ENCODE measurements around the gene SP2. TPM values are rescaled to one million over a fixed set of nuclear protein-coding genes. Genes with fewer than 3 reads are reported as not detected.

The SP2 gene
- total and polyA plus RNA-seq, 3 experiments from 2014 or later, result 13.4 to 22.1 (median 21.5) TPM

GRCh38 chr17:47967607-47968252 is 71.7 kb downstream of the SP2 start:
- peaks cover 0 to 1% of the 10 kb centered on the region in 2 donors for H3K27me3 Mint-ChIP-seq
- H3K4me3 ChIP-seq (ENCODE audit: low read length), result no peak overlapping the region
- ChIA-PET POLR2A (no interaction called here), CTCF (interaction anchor here (1.3 to 8.6 kb wide), 2 partner anchors 11 to 16 kb away, joined by 4 to 191 read pairs; partner anchors contain the start of gene PRR15L)
- peaks cover 20 to 31% (median 30%) of the 10 kb centered on the region in 3 donors for H3K4me1 Mint-ChIP-seq
- DNase-seq, result no peak
- H3K9me3 Mint-ChIP-seq, result no peaks in the 10 kb centered on the region
- peak overlapping the region in 1 of 8 donors; percentile 26 for H3K27ac Mint-ChIP-seq
- no peak overlapping the region for H3K4me3 Mint-ChIP-seq
- H3K27ac ChIP-seq (ENCODE audit: low read depth, low read length), result no peak overlapping the region
- peaks cover 0 to 7% (median 2%) of the 10 kb centered on the region in 3 donors for H3K36me3 Mint-ChIP-seq
- H3K36me3 ChIP-seq (ENCODE audit: insufficient read depth, low read length), result no peaks in the 10 kb centered on the region
- H3K27me3 ChIP-seq (ENCODE audit: insufficient read depth, low read length, poor library complexity, severe bottlenecking), result no peaks in the 10 kb centered on the region
- no peaks in the 10 kb centered on the region for H3K9me3 ChIP-seq (ENCODE audit: low read length)
- peaks cover 14% of the 10 kb centered on the region for H3K4me1 ChIP-seq (ENCODE audit: insufficient read depth, low read length)

DNA sequence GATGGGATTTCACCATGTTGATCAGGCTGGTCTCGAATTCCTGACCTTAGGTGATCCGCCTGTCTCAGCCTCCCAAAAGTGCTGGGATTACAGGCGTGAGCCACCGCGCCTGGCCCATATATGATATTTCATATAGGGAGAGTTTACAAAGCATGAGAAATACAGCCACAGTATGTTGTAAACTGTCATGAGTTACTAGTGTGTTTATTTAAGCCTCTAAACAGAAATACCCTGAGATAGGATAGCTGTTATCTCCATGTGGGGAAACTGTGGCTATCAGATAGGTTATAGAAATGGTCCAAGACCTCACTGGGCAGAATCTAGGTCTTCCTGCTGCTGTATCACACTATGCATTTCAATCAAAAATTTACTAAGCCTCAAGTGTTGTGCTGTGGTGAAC is 72.8 kb downstream of the SP2 start:
- Histone ChIP-seq H3K4me3 (ENCODE audit: low read length) (no peak overlapping the region), H3K27ac (ENCODE audit: low read depth, low read length) (no peak overlapping the region), H3K9me3 (ENCODE audit: low read length) (no peaks in the 10 kb centered on the region), H3K4me1 (ENCODE audit: insufficient read depth, low read length) (peaks cover 14% of the 10 kb centered on the region), H3K36me3 (ENCODE audit: insufficient read depth, low read length) (peaks cover 1% of the 10 kb centered on the region), H3K27me3 (ENCODE audit: insufficient read depth, low read length, poor library complexity, severe bottlenecking) (no peaks in the 10 kb centered on the region)
- H3K4me1 Mint-ChIP-seq, result peaks cover 24 to 37% (median 33%) of the 10 kb centered on the region in 3 donors
- H3K9me3 Mint-ChIP-seq, result no peaks in the 10 kb centered on the region
- H3K27ac Mint-ChIP-seq, result no peak overlapping the region
- peaks cover 0 to 1% of the 10 kb centered on the region in 2 donors for H3K27me3 Mint-ChIP-seq
- DNase-seq, result no peak
- H3K36me3 Mint-ChIP-seq, result peaks cover 0 to 15% (median 0%) of the 10 kb centered on the region in 3 donors
- no peak overlapping the region for H3K4me3 Mint-ChIP-seq
- ChIA-PET CTCF (interaction anchor here (0.7 to 8.6 kb wide), 6 partner anchors 11 to 129 kb away, joined by 3 to 191 read pairs (median 11); partner anchors contain the start of genes PNPO and PRR15L), POLR2A (interaction anchor here (1.0 kb wide), 1 partner anchor 22 kb away, joined by 3 read pairs; no protein-coding TSS in a partner anchor)

DNA sequence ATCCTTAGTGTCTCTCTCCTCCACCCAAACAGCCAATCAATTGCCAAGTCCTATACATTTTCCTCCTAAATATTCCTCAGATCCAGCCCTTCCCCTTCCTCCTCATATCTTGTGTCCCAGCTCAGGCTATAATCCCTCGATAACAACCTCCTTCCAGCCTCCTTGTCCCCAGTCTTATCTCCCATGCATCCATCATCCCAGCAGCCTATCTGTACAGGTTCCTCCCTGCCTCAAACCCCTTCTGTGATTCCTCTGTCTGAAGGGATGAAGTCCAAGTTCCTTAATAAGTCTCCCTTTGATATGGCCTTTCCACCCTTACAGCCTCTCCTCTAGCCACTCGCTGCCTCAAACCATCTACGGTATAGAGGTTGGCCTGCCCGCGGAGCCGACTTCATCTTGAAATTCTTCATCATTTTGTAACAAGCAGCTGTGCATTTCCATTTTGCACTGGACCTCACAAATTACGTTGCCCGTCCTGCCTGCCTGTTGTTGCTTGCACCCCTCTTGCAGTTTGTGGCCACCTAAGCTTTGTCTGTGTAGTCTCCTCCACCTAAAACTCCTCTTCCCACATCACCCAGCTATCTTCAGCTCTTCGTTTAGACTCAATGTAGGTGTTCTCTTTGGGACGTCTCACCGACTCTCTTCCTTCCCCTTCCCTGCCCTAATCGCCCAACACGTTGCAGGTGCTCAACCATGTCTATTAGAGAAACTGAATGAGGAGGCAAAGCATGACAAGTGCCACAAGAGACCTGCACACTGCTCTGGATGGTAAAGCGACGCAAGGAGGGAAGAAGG is 74.1 kb downstream of the SP2 start:
- Mint-ChIP-seq H3K27me3 (peaks cover 0 to 1% of the 10 kb centered on the region in 2 donors), H3K36me3 (peaks cover 0 to 27% (median 3%) of the 10 kb centered on the region in 3 donors), H3K27ac (peak overlapping the region; percentile 81 to 95 (median 90)), H3K4me3 (peak overlapping the region; percentile 98 to 100 (median 99)), H3K4me1 (peaks cover 24 to 37% (median 33%) of the 10 kb centered on the region in 3 donors), H3K9me3 (no peaks in the 10 kb centered on the region)
- Histone ChIP-seq H3K27ac (ENCODE audit: low read depth, low read length) (no peak overlapping the region), H3K36me3 (ENCODE audit: insufficient read depth, low read length) (peaks cover 5% of the 10 kb centered on the region), H3K4me3 (ENCODE audit: low read length) (peak overlapping the region; percentile 74), H3K9me3 (ENCODE audit: low read length) (no peaks in the 10 kb centered on the region), H3K27me3 (ENCODE audit: insufficient read depth, low read length, poor library complexity, severe bottlenecking) (no peaks in the 10 kb centered on the region), H3K4me1 (ENCODE audit: insufficient read depth, low read length) (peaks cover 14% of the 10 kb centered on the region)
- no peak for DNase-seq
- ChIA-PET CTCF (interaction anchor here (0.8 to 8.6 kb wide), 26 partner anchors 9 to 392 kb away, joined by 3 to 191 read pairs (median 4); partner anchors contain the start of genes CBX1, NFE2L1, PNPO and PRR15L), POLR2A (interaction anchor here (0.5 to 2.5 kb wide), 10 partner anchors 11 to 207 kb away, joined by 3 to 18 read pairs (median 4); partner anchors contain the start of genes LRRC46, MRPL10, PNPO and SP2)

DNA sequence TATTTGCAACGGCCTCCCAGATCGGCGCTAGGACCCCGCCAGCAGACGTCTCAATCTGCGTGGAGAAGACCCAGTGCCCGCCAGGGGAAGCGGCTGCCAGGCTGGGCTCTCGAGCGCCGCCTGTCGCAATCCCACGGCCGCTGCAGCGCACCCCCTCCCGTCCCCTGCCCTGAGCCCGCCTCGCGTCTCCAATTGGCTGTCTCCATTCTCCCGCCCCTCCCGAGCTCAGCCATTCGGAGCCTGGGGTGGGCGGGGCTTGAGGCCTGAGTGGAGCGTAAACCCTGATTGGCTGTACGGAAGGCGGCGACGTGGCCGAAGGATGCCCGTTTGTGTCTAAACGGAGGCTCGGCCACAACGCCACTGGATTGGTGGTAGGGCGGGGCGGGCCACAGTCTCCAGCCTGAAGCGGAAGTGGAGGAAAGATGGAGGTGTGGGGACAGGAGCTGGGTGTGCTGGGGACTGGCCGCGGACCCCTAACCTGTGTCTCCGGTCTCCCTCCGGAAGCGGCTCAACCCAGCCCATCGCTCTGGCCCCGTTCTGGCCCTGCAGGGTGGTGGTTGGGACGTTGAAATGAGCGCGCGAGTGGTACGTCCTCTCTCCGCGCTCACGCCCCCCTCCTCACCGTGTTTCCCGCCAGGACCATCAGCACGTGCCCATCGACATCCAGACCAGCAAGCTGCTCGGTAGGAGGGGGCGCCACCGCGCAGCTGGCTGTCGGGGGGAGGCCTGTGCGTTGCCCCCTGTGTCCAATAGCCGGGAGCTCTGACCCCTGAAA is 74.9 kb downstream of the SP2 start, which contains the start of gene CDK5RAP3:
CDK5RAP3 (plus strand) TSS at position 389 of the 775 bp plus-strand sequence; CDS start at position 423, 34 bp downstream.
- peaks cover 26 to 37% (median 33%) of the 10 kb centered on the region in 3 donors for H3K4me1 Mint-ChIP-seq
- peaks cover 0 to 35% (median 7%) of the 10 kb centered on the region in 3 donors for H3K36me3 Mint-ChIP-seq
- CTCF ChIA-PET, result interaction anchor here (0.6 to 8.6 kb wide), 30 partner anchors 9 to 392 kb away, joined by 3 to 191 read pairs (median 4); partner anchors contain the start of genes CBX1, NFE2L1, OSBPL7 and PNPO

DNA sequence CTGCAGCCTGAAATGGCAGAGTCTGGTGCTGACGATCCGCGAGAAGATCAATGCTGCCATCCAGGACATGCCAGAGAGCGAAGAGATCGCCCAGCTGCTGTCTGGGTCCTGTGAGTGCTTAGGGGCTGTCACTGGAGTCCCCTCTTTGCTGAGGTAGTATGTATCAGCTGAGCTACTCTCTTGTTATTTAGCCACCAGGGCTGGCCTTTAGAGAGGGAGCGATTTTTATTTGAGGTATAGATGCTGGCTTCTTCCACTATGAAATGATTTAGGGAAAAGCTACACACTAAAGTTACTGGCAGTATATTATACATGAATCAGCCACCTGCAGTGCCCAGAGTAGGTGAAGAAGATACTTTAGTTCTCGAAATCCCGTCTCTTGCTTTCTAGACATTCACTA is 77.5 kb downstream of the SP2 start:
- ChIA-PET CTCF (interaction anchor here (0.7 to 8.6 kb wide), 3 partner anchors 22 to 132 kb away, joined by 3 to 191 read pairs (median 17); partner anchors contain the start of gene PRR15L), POLR2A (no interaction called here)
- Histone ChIP-seq H3K9me3 (ENCODE audit: low read length) (no peaks in the 10 kb centered on the region), H3K27me3 (ENCODE audit: insufficient read depth, low read length, poor library complexity, severe bottlenecking) (no peaks in the 10 kb centered on the region), H3K36me3 (ENCODE audit: insufficient read depth, low read length) (peaks cover 14% of the 10 kb centered on the region), H3K4me1 (ENCODE audit: insufficient read depth, low read length) (peaks cover 14% of the 10 kb centered on the region), H3K27ac (ENCODE audit: low read depth, low read length) (no peak overlapping the region), H3K4me3 (ENCODE audit: low read length) (no peak overlapping the region)
- peak overlapping the region in 3 of 7 donors; percentile 45 to 81 (median 54) for H3K4me3 Mint-ChIP-seq
- no peak for DNase-seq
- peaks cover 26 to 37% (median 33%) of the 10 kb centered on the region in 3 donors for H3K4me1 Mint-ChIP-seq
- H3K27me3 Mint-ChIP-seq, result peaks cover 0 to 1% of the 10 kb centered on the region in 2 donors
- H3K36me3 Mint-ChIP-seq, result peaks cover 0 to 57% (median 11%) of the 10 kb centered on the region in 3 donors
- H3K27ac Mint-ChIP-seq, result peak overlapping the region in 2 of 8 donors; percentile 35 to 80
- no peaks in the 10 kb centered on the region for H3K9me3 Mint-ChIP-seq

More for the DNA sequence above, 74.9 kb downstream of the SP2 start, which contains the start of gene CDK5RAP3:
- DNase-seq, result peak; percentile 97 to 98 (median 98)
- H3K27ac Mint-ChIP-seq, result peak within 1 kb of the TSS; percentile 90 to 99 (median 94)
- peak within 1 kb of the TSS; percentile 98 to 100 (median 99) for H3K4me3 Mint-ChIP-seq
- peaks cover 0 to 1% of the 10 kb centered on the region in 2 donors for H3K27me3 Mint-ChIP-seq
- no peaks in the 10 kb centered on the region for H3K9me3 Mint-ChIP-seq
- peaks cover 5% of the 10 kb centered on the region for H3K36me3 ChIP-seq (ENCODE audit: insufficient read depth, low read length)
- peaks cover 14% of the 10 kb centered on the region for H3K4me1 ChIP-seq (ENCODE audit: insufficient read depth, low read length)
- H3K27me3 ChIP-seq (ENCODE audit: insufficient read depth, low read length, poor library complexity, severe bottlenecking), result no peaks in the 10 kb centered on the region
- POLR2A ChIA-PET, result interaction anchor here (0.5 to 2.5 kb wide), 11 partner anchors 10 to 208 kb away, joined by 3 to 18 read pairs (median 4); partner anchors contain the start of genes LRRC46, MRPL10, PNPO and SP2
- H3K4me3 ChIP-seq (ENCODE audit: low read length), result peak within 1 kb of the TSS; percentile 74
- no peaks in the 10 kb centered on the region for H3K9me3 ChIP-seq (ENCODE audit: low read length)
- H3K27ac ChIP-seq (ENCODE audit: low read depth, low read length), result peak within 1 kb of the TSS; percentile 73

DNA sequence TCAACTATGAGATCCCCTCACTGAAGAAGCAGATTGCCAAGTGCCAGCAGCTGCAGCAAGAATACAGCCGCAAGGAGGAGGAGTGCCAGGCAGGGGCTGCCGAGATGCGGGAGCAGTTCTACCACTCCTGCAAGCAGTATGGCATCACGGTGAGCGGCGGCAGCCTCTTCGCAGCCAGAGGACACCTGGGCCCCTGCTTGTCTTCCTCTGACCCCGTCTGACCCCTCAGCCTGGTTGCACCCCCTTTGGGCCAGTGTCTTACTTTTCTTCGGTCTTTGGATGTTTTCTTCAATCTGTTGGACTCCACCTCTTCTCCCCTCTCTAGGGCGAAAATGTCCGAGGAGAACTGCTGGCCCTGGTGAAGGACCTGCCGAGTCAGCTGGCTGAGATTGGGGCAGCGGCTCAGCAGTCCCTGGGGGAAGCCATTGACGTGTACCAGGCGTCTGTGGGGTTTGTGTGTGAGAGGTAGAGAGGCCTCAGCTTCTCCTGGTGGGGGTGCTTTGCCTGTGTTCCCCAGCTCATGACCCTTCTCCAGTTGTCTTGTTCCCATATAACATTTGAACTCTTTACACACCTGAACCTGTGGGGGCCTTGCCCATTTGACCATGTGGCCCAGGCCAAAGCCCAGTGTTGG is 79.3 kb downstream of the SP2 start:
- ChIA-PET CTCF (no interaction called here), POLR2A (no interaction called here)
- Mint-ChIP-seq H3K27ac (no peak overlapping the region), H3K36me3 (peaks cover 0 to 75% (median 17%) of the 10 kb centered on the region in 3 donors), H3K4me3 (no peak overlapping the region), H3K4me1 (peaks cover 19 to 31% (median 27%) of the 10 kb centered on the region in 3 donors), H3K9me3 (no peaks in the 10 kb centered on the region), H3K27me3 (no peaks in the 10 kb centered on the region)
- Histone ChIP-seq H3K4me1 (ENCODE audit: insufficient read depth, low read length) (peaks cover 7% of the 10 kb centered on the region), H3K27ac (ENCODE audit: low read depth, low read length) (no peak overlapping the region), H3K9me3 (ENCODE audit: low read length) (no peaks in the 10 kb centered on the region), H3K27me3 (ENCODE audit: insufficient read depth, low read length, poor library complexity, severe bottlenecking) (no peaks in the 10 kb centered on the region), H3K36me3 (ENCODE audit: insufficient read depth, low read length) (peaks cover 30% of the 10 kb centered on the region), H3K4me3 (ENCODE audit: low read length) (no peak overlapping the region)
- no peak for DNase-seq

- Histone ChIP-seq H3K27ac (ENCODE audit: low read depth, low read length) (no peak overlapping the region), H3K4me1 (ENCODE audit: insufficient read depth, low read length) (peaks cover 5% of the 10 kb centered on the region), H3K27me3 (ENCODE audit: insufficient read depth, low read length, poor library complexity, severe bottlenecking) (no peaks in the 10 kb centered on the region), H3K36me3 (ENCODE audit: insufficient read depth, low read length) (peaks cover 35% of the 10 kb centered on the region), H3K9me3 (ENCODE audit: low read length) (no peaks in the 10 kb centered on the region), H3K4me3 (ENCODE audit: low read length) (no peak overlapping the region)
- H3K9me3 Mint-ChIP-seq, result no peaks in the 10 kb centered on the region
- no peak overlapping the region for H3K4me3 Mint-ChIP-seq
- H3K36me3 Mint-ChIP-seq, result peaks cover 0 to 79% (median 19%) of the 10 kb centered on the region in 3 donors
- no peaks in the 10 kb centered on the region for H3K27me3 Mint-ChIP-seq
- peaks cover 15 to 31% (median 22%) of the 10 kb centered on the region in 3 donors for H3K4me1 Mint-ChIP-seq
- POLR2A ChIA-PET, result no interaction called here
- CTCF ChIA-PET, result interaction anchor here (0.8 to 3.5 kb wide), 3 partner anchors 35 to 93 kb away, joined by 3 to 16 read pairs (median 4); no protein-coding TSS in a partner anchor
- no peak for DNase-seq
- H3K27ac Mint-ChIP-seq, result no peak overlapping the region
Measured at GRCh38 chr17:47975823-47976205, 79.8 kb downstream of the SP2 start.
